GM21528 (cell line): ENCODE results near the gene RGS3.

Source experiments
- ATAC-seq: cut with Tn5 transposase; IDR thresholded peaks from one replicate; pipeline ENCODE4 v1.9.1; 2021; ENCODE audit warnings: mild to moderate bottlenecking, moderate library complexity; ENCODE audit not compliant: unreplicated experiment, low FRiP score

The RGS3 gene

DNA sequence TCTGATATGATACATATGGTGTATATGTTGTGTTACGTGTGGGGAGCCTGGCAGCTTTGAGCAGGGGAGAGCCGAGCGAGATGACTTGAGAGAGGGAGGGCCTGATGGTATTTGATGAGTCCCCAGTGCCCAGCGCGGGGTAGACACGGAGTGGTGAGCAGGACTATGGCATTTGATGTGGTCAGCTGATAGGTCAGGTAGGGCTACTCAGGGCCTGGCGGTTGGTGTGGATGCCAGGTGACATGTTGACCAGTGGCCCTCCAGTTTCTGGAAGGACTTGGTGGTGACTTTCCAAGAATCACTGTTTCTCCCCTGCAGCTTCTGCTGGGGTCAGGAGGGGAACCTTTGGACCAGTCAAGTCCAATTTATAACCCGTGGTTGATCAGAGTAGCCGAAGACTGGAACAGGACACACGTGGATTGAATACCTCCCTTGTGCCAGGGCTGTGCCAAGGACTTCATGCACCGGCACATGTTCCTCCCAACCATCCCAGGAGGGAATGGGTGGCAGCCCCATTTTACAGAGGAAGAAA lies 148.8 kb downstream of the RGS3 start:
- no peak for ATAC-seq

DNA sequence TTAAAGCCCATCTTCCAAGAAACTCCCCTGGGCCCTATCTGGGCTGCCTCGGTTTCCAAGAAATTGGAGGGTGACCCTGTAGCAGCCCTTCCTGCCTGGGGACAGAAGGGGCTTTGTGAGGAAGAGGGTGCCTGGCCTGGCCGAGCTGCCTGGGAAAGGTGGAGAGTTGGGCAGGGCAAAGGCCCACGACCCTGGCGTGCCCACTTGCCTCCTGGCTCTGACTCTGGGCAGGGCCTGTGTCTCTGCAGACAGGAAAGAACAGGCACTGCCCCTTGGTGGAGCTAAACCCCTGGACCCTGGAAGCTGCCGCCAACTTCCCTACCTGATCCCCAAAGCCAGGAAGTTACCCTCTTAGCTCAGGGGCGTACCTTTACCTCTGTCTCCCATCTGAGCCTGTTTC lies 149.3 kb downstream of the RGS3 start:
- no peak for ATAC-seq

DNA sequence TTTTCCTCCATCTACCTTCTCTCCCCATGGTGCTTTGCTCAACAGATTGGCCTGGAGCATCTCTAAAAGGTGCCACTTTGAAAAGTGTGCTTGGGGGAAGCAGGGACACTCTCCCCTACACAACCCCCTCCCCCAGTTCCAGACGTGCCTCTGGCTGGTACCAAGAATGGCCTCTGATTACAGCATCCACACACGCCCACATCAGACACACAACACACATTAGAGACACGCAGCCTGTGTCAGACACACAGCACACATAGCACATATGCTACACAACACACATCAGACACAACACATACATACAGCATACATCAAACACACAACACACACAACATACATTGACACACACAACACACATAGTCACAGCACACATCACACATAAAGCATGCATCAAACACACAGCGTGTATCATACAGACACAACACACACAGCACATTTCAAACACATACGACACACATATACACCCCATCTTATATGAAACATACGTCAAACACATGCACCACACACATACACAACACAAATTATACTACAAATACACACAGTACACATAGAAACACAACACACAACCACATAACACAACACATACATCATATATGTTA lies 150.4 kb downstream of the RGS3 start:
- ATAC-seq = no peak

DNA sequence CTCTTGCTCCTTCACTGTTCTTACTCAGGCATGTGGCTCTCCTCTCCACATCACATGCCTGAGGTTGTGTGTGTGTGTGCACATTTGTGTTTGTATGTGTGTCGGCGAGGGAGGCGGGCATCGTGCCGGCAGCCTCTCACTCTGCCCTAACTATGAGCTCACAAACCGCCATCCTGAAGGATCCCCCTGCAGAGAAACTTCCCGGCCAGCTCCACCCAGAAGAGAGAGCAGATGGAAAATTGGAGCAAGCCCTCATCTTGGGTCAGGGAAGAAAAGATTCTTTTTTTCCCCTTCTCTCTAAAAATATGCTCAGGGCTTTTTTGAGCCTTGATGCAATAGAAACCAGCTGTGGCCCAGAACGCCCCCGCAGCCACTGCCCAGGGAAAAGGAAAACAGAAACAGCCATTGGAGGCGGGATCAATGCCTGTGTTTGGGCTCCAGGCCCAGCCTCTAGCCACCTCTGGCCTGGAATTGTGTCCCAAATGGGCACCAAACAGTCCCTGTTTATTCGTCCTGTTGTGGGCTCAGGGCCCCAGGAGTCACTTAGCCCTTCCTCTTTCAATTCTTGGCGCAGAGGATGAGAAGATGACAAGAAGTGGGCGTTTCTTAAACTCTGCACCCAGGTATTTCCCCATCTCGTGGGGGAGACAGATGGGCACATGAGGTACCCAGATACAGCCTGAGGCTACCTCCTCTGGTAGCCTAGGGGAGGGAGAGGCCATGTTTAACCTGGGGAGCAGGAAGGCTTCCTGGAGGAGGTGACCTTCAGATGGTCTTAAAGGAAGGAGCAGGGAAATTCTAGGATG lies 151.5 kb downstream of the RGS3 start:
- no peak for ATAC-seq

DNA sequence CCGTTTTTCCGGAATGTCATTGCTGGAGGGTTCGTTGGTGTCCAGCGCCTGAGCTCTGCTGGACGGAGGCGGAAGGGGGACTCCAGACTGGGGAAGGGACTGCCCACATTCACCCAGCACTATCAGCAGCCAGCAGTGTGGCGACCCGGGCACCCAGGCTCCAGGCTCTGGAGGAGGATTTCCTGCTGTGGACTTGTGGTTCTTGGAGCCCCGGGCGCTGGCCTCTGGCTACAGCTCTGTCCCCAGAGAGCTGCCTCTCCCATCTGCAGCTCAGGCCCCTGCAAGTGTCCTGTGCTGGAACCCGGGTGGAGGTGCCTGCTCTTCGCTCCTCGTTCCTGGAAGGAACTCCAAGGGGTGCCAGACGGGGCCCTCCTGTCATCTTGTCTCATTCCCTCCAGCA lies 152.6 kb downstream of the RGS3 start:
- no peak for ATAC-seq

DNA sequence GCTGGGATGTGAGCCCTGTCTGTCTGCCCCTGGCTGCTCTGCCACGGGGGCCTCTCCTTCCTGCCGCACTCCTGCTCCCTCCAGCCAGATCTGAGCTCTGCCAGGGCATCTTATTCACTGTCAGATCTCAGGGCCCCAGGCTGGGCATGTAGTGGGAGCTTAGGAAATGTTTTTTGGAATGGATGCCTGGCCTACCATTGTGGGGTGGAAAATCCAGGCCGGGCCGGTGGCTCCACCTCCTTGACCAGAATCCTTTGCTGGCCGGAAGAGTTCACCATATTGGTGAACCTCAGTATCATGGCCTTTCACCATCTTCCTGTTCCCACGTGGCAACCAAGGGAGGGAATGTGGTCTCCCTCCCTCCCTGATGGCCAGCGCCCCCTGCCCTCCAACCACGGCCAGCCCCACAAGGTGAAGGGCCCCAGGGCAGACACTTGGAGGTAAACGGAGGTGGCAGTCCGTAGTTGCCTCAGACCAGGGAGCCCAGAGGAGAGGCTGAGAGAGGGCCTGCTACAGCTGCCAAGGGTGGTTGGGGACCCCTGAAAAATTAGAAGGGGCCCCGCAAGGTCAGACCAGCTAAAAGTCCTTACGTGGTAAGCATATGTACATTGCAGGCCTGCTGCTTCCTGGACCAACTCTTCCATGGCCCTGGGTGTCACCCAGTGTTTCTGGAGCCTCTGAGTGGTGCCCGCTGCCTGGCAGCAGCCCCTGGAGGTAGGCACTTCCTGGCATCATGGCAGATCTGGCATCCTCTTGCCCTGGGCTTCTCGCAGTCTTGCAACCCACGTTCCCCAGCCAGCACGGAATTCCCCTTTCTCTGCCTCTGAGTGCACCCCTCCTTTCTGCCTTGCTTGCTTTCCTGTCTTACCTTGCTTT lies 153.3 kb downstream of the RGS3 start:
- no peak for ATAC-seq

DNA sequence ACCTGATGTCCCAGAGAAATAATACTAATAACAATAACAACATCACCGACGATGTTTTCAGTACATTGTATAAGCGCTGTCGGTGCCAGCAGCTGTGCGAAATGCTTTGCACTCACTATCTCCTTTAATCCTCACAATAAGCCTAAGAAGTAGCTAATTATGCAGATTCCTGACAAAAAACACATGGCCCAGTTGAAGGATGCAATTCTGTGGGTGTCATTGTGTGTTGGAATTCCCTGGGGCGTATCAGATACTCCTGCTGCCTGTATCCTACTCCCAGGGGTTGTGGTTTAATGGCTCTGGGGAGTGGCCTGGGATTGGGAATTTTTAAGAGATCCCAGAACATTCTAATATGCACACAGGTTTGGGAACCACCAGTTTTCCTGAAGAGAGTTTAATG lies 154.0 kb downstream of the RGS3 start:
- no peak for ATAC-seq

DNA sequence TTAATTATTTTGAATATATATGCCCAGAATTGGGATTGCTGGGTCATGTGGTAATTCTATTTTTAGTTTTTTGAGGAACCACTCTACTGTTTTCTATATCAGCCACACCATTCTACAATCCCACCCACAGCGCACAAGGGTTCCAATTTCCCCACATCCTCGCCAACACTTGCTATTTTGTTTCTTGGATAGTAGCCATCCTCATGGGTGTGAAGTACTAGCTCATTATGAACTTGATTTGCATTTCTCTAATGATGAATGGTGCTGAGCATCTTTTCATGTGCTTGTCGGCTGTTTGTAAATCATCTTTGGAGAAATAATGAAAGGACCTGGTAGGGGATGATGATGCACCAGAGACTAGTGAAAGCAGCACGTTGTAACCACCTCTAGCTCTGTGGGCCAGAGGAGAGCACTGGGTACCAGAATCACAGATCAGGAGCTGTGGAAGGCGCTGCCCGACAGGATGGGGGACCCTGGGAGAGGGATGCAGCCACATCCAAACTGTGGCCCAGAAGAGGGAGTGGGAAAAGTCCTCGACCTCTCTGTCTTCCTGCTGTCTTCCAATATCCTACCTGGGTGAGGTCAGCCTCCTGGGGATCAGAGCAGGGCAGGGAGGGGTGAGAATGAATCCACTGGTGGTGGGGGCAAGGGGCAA lies 155.4 kb downstream of the RGS3 start:
- ATAC-seq = no peak

DNA sequence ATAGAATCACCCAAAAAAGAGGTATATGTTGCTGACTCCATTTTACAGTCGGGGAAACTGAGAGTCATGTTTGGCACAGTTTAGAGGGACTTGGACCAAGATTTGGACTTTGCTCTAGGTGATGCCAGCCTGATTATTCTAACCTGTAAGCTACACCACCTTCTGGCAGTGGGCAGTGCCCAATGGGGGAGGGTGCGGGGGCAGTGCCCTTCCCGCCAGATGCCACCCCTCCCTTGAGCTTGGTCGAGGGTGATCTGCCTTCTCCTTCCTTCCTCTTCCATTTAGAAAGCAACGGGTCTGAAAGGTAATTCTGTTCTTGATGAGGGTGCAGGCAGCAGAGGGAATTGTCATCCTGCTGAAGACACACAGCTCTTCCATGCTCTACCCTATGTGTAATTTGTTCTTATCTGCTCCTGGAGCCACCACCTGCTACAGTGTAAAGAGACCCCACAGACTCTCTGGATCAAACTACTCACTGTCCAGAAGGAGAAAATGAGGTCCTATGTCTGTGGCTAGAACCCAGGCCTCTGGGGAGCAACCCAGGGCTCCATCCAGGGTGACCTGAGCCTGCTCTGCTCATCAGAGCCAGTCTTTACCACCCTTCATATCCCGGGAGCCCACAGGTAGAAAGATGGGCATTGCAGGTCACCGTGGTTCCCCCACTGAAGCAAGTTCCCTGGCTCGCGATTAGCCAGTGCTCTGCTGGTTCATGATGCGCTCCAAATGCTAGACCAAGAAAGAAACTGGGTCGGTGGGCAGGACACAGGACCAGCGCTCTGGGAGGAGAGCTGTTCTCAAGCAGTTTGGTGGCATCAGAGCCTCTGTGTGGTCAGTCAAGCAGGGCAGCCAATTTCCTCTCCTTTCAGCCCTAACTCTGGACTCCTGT lies 156.2 kb downstream of the RGS3 start:
- ATAC-seq = no peak

DNA sequence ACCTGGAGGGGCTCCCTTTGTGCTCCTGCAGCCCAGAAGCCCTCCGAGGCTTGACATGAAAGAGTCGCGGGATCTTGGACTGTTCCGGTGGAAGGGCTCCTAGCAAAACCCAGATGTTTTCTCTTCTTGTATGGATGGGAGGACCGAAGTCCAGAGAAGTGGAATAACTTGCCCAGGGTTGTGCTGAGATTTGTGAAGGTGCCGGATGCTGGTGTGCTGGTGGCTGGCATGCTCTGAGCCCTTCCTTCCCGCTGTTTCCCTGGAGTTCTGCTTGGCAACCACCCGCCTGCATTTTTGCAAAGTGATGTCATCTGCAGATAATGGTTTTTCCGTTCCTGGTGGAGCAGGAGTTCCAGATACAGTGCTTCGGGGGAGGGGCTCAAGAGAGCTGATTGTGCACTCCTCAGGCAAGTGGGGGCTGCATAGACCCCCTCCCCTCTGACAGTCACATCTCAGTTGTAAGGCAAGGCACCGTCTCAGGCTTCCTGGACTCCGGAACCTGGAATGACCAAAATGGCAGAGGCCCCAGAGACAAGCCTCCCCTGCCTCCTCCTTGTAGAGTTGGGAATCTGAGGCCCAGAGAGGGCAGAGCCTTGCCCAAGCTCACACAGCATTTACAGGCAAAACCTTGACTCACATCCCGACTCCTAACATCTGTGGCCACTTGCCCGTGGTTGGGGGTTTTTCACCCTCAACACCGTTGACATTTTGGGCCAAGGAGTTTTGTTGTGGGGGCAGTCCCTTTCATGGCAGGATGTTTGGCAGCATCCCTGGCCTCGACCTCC lies 157.0 kb downstream of the RGS3 start:
- ATAC-seq = no peak

DNA sequence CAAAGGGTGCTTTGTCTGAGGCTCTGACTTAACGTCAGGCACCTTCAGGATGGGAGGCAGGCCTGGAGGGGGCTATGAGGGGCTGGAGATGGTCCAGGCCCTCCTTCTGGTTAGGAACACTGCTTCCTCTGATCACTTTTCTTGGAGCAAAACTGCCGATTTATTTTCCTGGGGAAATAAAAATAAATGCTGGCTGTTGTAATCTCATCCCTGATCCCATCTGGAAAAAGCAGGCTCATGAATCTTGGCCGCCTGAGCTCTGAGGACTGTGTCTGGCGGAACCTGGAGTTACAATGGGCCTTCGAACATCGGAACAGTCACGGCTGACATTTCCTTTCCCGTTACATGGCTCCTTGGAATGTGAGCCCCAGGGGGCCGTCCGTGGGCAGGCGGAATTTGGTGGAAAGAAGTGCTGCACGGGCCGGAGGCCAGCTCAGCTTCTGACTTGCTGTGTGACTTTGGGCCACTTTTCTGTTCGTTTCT lies 157.8 kb downstream of the RGS3 start:
- ATAC-seq = no peak

DNA sequence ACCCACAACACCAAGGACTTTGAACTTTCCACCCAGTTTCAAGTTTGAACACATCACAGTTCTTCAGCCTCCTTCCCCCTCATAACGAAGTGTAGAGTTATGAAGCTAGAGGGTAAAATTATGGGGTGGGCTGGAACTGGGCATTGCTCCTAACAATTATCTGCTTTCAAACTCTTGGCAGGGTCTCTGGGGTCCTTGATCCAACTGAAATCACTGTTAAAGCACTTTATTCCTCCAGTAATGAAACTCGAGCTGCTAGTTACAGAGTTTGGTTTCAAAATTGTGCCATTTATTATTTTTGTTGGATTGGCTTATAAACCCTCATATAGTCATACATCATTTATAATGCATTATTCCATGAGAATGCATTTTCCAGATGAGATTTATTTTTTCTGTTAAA lies 158.5 kb downstream of the RGS3 start:
- ATAC-seq = no peak

DNA sequence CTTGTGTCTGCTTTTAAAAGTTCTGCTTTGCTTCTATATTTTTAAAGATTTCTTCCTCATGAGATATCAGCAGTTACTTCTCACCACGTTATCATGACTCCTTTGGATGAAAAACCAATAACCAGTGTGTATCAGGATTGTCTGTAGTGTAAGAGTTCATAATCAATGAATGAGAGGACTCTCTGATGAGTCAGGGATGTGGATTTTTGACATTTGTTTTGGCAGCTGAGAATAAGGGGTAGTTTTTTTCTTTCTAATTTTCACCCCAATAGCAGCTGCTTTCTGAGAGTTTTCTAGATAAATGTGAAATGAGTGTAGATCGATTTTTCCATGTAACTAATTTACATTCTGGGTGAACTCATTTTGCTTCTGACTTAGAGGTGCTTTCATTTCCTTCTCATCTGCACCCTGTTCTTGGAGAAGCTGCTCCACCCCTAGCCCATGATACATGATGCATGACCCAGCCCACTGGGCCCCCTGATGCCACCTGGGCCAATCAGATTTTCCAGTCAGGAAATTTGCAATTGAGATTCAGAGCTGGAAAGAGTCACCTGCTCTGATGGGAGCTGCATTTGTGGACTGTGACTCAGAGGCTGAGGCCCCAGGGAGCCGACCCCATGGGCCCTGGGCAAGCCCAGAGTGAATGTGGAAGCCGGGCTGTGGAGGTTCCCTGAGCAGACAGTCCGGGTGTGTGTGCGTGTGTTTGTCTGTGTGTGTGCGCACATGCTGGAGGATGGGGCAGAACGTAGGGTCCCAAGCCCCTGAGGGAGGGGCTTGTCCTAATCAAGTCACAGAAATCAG lies 159.3 kb downstream of the RGS3 start:
- ATAC-seq = peak; percentile 62

DNA sequence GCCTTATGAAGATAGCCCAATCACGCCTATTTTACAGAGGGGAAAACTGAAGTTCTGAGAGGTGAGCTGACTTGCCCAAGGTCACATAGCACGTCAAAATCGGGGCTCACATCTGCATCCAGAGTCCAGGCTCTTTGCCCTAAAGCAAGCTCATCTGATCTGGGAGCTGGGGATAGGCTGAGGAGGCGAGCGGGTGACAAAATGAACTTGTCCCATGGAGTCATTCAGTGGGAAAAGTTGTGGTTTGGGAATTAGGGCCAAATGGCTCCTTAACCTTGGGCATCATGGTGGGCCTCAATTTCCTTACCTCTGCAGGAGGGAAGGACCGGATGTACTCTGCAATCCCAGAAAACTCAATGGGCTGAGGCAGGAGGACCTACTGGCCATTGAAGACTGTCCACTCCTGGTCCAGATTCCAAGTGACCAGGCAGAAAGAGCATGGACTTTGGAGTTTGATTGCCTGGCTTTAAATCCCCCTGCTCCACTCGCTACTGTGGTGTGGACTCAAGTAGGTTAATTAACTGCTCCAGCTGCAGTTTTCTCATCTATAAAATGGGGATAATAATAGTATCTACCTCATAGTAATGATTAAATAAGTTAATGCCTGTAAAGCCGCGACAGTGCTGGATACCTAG lies 160.4 kb downstream of the RGS3 start:
- ATAC-seq = no peak

DNA sequence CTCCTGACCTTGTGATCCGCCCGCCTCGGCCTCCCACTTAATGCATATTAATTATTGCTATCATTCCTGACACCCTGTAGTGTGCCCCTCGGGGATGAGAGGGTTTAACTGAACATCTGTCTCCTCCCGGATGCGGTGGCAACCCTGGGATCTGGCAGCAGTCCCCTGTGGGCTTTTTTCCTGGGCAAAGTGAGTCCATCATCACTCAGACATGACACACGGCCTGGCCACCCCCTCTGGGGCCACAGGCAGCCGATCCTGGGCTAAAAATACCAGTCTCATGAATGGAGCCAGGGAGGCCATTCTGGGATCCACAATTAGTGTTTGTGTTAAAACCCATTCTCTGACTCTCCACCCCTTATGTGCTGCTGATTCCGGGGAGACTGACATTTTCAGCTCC lies 161.2 kb downstream of the RGS3 start:
- no peak for ATAC-seq

DNA sequence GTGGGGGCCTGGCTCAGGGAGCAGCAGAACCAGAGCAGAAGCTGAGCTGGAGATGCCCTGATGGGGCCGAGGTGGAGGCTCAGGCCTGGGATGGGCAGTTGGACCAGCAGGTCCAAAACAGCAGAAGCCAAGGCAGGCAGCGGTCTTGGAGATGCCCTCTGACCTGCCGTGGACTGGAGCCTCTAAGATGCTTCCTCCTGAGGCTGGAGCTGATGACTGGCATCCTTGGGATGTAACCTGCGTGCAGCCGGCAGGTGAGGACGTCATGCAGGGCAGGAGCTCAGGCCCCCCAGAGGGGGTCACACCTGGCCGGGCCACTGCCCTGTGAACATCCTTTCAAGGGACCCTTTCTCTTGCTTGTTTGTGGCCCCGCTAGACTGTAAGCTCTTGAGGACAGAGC lies 162.0 kb downstream of the RGS3 start:
- no peak for ATAC-seq

DNA sequence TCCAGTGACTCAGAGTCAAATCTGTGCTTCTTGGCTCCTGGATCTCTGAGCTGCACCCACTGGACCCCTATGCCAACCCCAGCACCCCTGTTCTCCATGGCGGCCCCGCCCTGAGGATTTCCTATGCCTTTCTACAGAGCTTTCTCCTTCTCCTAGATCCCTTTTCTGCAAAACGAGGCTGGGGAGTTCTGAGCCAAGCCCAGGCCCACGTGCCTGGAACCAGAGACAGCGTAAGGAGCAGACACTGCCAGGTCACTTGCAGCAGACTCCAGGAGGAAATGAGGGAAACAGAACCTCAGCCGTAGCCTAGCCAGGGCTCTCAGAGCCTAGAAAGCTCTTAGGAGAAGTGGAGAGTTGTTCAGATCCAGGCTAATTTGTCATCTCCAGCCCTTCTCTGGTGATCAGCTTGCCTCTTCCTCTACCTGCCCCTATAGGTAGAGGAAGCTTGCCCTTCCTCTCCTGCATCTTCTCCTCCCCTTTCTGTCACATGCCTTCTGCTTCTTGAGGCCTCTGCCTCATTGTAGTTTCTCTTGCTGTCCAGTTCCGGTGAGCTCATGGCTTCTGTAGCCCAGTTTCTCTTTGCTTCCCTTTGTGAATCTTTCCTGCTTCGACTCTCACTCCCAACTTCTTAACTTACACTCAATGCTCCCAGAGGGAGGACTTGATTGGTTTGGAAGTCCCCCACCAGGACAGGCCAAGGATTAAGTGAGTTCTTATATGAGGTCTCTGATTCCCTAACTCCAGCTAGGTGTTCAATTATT lies 163.4 kb downstream of the RGS3 start:
- ATAC-seq = no peak
